Measurements from ENCODE around the gene TPRX2. TPM values are rescaled to one million over a fixed set of nuclear protein-coding genes. Genes with fewer than 3 reads are reported as not detected.
"Not testable (repeated sequence)": the region's sequence is repeated elsewhere in the genome, so short reads cannot be mapped to it uniquely, and the experiment has no call there.

The TPRX2 gene
- total RNA-seq, 3 donors from 2014 or later, result not detected

DNA sequence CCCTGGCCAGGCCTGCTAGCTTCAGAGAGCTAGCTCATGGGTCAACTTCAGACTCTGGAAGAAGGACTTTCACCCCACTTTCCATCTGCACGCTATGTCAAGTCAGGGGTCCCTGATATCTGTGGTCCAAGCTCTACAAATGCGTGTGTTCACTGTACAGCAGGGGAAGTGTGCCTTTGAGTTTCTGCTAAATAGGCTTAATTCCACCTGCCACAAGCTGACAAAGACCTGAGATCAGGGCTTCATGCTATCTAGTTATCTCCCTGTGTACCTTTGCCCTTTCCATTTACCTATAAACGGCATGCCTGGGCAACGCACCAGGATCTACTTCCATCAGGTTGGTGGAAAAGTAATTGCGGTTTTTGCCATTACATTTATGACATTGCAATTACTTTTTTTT, 37.7 kb downstream of the TPRX2 start:
- peak; percentile 92 for ATAC-seq
- Histone ChIP-seq H3K9me3 (no peaks in the 10 kb centered on the region), H3K4me3 (no peak overlapping the region), H3K4me1 (ENCODE audit: low read depth) (no peaks in the 10 kb centered on the region), H3K36me3 (ENCODE audit: low read depth) (no peaks in the 10 kb centered on the region)
- TF ChIP-seq, protein P1, sequence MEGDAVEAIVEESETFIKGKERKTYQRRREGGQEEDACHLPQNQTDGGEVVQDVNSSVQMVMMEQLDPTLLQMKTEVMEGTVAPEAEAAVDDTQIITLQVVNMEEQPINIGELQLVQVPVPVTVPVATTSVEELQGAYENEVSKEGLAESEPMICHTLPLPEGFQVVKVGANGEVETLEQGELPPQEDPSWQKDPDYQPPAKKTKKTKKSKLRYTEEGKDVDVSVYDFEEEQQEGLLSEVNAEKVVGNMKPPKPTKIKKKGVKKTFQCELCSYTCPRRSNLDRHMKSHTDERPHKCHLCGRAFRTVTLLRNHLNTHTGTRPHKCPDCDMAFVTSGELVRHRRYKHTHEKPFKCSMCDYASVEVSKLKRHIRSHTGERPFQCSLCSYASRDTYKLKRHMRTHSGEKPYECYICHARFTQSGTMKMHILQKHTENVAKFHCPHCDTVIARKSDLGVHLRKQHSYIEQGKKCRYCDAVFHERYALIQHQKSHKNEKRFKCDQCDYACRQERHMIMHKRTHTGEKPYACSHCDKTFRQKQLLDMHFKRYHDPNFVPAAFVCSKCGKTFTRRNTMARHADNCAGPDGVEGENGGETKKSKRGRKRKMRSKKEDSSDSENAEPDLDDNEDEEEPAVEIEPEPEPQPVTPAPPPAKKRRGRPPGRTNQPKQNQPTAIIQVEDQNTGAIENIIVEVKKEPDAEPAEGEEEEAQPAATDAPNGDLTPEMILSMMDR (IDR thresholded peaks at IDR 0.05), result no peak
- peak in 2 of 3 donors; percentile 36 to 55 for DNase-seq
- intact Hi-C loops (cut with DNase I, micrococcal nuclease), result no loop called here

DNA sequence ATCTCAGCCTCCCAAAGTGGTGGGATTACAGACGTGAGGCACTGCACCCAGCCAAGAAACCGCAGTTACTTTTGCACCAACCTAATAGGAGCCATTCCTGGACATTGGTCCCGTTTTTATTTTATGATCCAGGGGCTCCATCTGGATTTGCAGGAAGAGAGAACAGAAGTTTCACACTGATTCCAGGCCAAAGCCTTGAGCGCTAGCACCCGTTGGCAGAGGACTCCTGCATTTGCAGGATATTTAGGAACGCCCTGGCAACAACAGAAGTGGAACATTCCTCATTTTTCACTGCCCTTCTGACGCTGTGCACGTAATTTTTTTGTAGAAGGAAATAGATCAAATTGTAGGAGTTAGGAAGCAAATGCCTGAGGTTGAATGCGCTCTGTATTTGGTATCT, 38.8 kb downstream of the TPRX2 start:
- Histone ChIP-seq H3K36me3 (ENCODE audit: low read depth) (no peaks in the 10 kb centered on the region), H3K9me3 (no peaks in the 10 kb centered on the region), H3K4me3 (no peak overlapping the region), H3K4me1 (ENCODE audit: low read depth) (no peaks in the 10 kb centered on the region)
- TF ChIP-seq, protein P1 (IDR thresholded peaks at IDR 0.05), result no peak
- ATAC-seq (no peak), DNase-seq (no peak)
- intact Hi-C loops (cut with DNase I, micrococcal nuclease), result no loop called here

DNA sequence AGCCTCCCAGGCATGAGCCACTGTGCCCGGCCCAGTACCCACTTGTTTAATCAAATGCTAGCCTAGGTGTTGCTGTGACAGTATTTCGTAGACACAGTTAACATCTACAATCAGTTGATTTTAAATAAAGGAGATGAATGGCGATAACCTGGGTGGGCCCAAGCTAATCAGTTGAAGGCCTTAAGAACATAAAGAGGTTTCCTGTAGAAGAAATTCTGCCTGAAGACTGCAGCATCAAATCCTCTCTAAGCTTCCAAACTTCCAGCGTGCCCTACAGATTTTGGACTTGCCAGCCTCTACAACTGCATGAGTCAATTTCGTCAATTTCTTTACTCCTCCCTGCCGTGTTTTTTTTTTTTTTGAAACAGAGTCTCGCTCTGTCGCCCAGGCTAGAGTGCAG, 40.3 kb downstream of the TPRX2 start:
- DNase-seq (no peak), ATAC-seq (no peak)
- no peaks in the 10 kb centered on the region for H3K36me3 ChIP-seq (ENCODE audit: low read depth)
- H3K4me3 ChIP-seq, result no peak overlapping the region
- intact Hi-C loops (cut with DNase I, micrococcal nuclease), result no loop called here
- TF ChIP-seq, protein P1 (IDR thresholded peaks at IDR 0.05), result no peak
- H3K9me3 ChIP-seq, result no peaks in the 10 kb centered on the region
- no peaks in the 10 kb centered on the region for H3K4me1 ChIP-seq (ENCODE audit: low read depth)

DNA sequence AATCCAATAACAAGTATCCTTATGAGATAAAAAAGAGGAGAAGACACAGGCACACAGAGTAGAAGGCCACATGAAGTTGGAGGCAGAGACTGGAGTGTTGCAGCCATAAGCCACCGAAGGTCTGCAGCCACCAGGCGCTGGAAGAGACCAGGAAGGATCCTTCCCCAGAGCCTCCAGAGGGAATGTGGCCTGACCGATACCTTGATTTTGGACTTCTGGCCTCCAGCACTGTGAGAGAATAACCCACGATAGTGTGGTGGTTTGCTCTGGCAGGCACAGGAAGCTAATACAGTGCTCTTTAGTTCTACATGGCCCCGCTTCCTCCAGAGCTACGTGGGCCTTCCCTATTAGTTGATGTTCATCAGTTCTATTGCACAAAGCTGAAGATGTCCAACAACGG, 42.3 kb downstream of the TPRX2 start:
- Histone ChIP-seq H3K9me3 (no peaks in the 10 kb centered on the region), H3K4me3 (no peak overlapping the region), H3K4me1 (ENCODE audit: low read depth) (no peaks in the 10 kb centered on the region), H3K36me3 (ENCODE audit: low read depth) (no peaks in the 10 kb centered on the region)
- intact Hi-C loops (cut with DNase I, micrococcal nuclease), result no loop called here
- TF ChIP-seq, protein P1 (IDR thresholded peaks at IDR 0.05), result no peak
- ATAC-seq (no peak), DNase-seq (no peak)

DNA sequence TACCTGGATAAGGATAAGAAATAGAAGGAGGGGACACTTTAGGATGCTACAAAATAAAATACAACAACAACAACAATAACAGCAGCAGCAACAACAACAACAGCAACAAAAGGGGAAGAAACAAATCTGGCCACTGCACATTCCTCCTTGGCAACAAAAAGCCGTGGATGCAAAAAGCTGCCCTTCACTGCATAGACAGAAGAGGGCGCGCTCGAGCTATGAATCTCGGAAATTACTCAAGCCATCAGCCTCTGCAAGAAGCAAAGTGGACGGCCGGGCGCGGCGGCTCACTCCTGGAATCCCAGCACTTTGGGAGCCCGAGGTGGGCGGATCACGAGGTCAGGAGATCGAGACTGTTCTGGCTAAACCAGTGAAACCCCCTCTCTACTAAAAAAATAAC, 50.3 kb downstream of the TPRX2 start:
- ATAC-seq; intact Hi-C loops (cut with DNase I, micrococcal nuclease); H3K4me3 ChIP-seq; H3K36me3 ChIP-seq (ENCODE audit: low read depth); H3K4me1 ChIP-seq (ENCODE audit: low read depth); H3K9me3 ChIP-seq: not testable (repeated sequence)
- TF ChIP-seq, protein P1 (IDR thresholded peaks at IDR 0.05), result peak; percentile 62
- peak; percentile 62 to 88 (median 86) for DNase-seq

DNA sequence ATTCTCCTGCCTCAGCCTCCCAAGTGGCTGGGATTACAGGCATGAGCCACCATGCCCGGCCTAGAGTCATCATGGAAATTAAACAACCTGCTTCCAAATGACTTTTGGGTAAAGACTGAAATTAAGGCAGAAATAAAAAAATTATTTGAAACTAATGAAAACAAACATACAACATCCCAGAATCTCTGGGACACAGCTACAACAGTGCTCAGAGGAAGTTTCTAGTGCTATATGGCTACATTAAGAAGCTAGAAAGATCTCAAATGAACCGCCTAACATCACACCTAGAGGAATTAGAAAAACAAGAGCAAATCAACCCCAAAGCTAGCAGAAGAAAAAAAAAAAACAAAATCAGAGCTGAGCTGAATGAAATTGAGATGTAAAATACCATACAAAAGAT, 51.2 kb downstream of the TPRX2 start:
- intact Hi-C loops (cut with DNase I, micrococcal nuclease); DNase-seq; ATAC-seq: not testable (repeated sequence)

More for the DNA sequence above, 51.2 kb downstream of the TPRX2 start:
- not testable (repeated sequence) for H3K4me3 ChIP-seq; H3K4me1 ChIP-seq (ENCODE audit: low read depth); H3K9me3 ChIP-seq; H3K36me3 ChIP-seq (ENCODE audit: low read depth)

Other genes starting within 250 kb of the TPRX2 start
- 100 to 1,000 TPM in 1 of 3 donors, 10 to 100 TPM in 2; 10.8 to 108 (median 30.3) TPM for gene EHD2, start 145.8 kb upstream of the TPRX2 start, total RNA-seq
- 100 to 1,000 TPM; 237 to 391 (median 284) TPM for gene NOP53, start 113.7 kb upstream of the TPRX2 start, total RNA-seq
- gene SELENOW, start 80.5 kb upstream of the TPRX2 start, total RNA-seq, result 100 to 1,000 TPM; 228 to 527 (median 281) TPM
- not detected for gene TPRX1, start 54.7 kb upstream of the TPRX2 start, total RNA-seq
- not detected for gene CRX, start 37.3 kb upstream of the TPRX2 start, total RNA-seq
- 1 to 10 TPM in 1 of 3 donors, under 1 TPM in 1, not detected in 1; 0.67 to 1.3 TPM for gene SULT2A1, start 27.1 kb downstream of the TPRX2 start, total RNA-seq
- gene BSPH1, start 132.9 kb downstream of the TPRX2 start, total RNA-seq, result not detected
- gene ELSPBP1, start 135.4 kb downstream of the TPRX2 start, total RNA-seq, result not detected
- not detected for gene CABP5, start 184.8 kb downstream of the TPRX2 start, total RNA-seq